ENCODE results near the gene IFNLR1.

The IFNLR1 gene

GRCh38 chr1:24122776-24123175 lies 64.3 kb downstream of the IFNLR1 start:
- DNase-seq (ENCODE audit: low read depth in 2 of 2), result no peak

- no peak for DNase-seq (ENCODE audit: low read depth in 2 of 2)
Measured at GRCh38 chr1:24121406-24121805, 65.7 kb downstream of the IFNLR1 start.

GRCh38 chr1:24120965-24121364 lies 66.1 kb downstream of the IFNLR1 start:
- DNase-seq (ENCODE audit: low read depth in 2 of 2), result no peak

GRCh38 chr1:24119859-24120756 lies 67.0 kb downstream of the IFNLR1 start:
- DNase-seq (ENCODE audit: low read depth in 2 of 2), result no peak

GRCh38 chr1:24119489-24119858 lies 67.6 kb downstream of the IFNLR1 start:
- no peak for DNase-seq (ENCODE audit: low read depth in 2 of 2)

GRCh38 chr1:24118410-24119242 lies 68.5 kb downstream of the IFNLR1 start:
- DNase-seq (ENCODE audit: low read depth in 2 of 2), result no peak

GRCh38 chr1:24117722-24118409 lies 69.2 kb downstream of the IFNLR1 start:
- no peak for DNase-seq (ENCODE audit: low read depth in 2 of 2)

- no peak for DNase-seq (ENCODE audit: low read depth in 2 of 2)
Measured at GRCh38 chr1:24117132-24117531, 70.0 kb downstream of the IFNLR1 start.

- DNase-seq (ENCODE audit: low read depth in 2 of 2), result no peak
Measured at GRCh38 chr1:24114753-24115152, 72.3 kb downstream of the IFNLR1 start.

GRCh38 chr1:24113641-24114033 lies 73.5 kb downstream of the IFNLR1 start:
- DNase-seq (ENCODE audit: low read depth in 2 of 2), result no peak

GRCh38 chr1:24111996-24112779 lies 74.9 kb downstream of the IFNLR1 start, which contains the start of gene MYOM3:
MYOM3 (minus strand) TSS chr1:24112135; CDS start chr1:24108636, 3,499 bp downstream.
- DNase-seq (ENCODE audit: low read depth in 2 of 2), result peak; percentile 47 to 48

- DNase-seq (ENCODE audit: low read depth in 2 of 2), result no peak
Measured at GRCh38 chr1:24111262-24111995, 75.7 kb downstream of the IFNLR1 start.

- DNase-seq (ENCODE audit: low read depth in 2 of 2), result no peak
Measured at GRCh38 chr1:24110642-24111261, 76.3 kb downstream of the IFNLR1 start.

GRCh38 chr1:24109686-24110475 lies 77.2 kb downstream of the IFNLR1 start:
- DNase-seq (ENCODE audit: low read depth in 2 of 2), result no peak

- DNase-seq (ENCODE audit: low read depth in 2 of 2), result no peak
Measured at GRCh38 chr1:24109166-24109483, 78.0 kb downstream of the IFNLR1 start.

GRCh38 chr1:24108334-24109165 lies 78.5 kb downstream of the IFNLR1 start:
- no peak for DNase-seq (ENCODE audit: low read depth in 2 of 2)

GRCh38 chr1:24107462-24108138 lies 79.5 kb downstream of the IFNLR1 start:
- DNase-seq (ENCODE audit: low read depth in 2 of 2), result no peak
